ENCODE results near the gene HMGCS1. TPM values are rescaled to one million over a fixed set of nuclear protein-coding genes. Genes with fewer than 3 reads are reported as not detected.

The HMGCS1 gene
- polyA plus RNA-seq, 1 donor from 2014 or later = 498 TPM

DNA sequence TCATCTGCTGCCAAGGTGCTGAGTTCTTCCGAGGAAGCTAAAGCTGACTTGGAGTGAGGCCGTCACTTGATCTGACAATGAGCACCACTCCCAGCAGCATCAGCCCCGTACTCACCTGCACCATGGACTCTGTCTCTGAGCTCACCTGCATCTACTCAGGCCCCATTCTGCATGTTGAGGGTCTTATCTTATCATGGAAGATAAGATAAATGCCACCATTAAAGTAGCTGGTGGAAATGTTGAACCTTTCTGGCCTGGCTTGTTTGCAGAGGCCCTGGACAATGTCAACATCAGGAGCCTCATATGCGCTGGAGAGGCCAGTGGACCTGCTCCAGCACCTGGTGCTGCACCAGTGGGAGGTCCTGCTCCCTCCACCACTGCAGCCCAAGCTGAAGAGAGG is 35.0 kb upstream of the HMGCS1 start:
- Histone ChIP-seq H3K27ac (ENCODE audit: low read length) (no peak overlapping the region), H2AFZ (ENCODE audit: low read depth, low read length) (no peak overlapping the region), H4K20me1 (ENCODE audit: insufficient read depth) (no peaks in the 10 kb centered on the region), H3K4me3 (ENCODE audit: low read length) (no peak overlapping the region), H3K9me3 (ENCODE audit: low read length) (no peaks in the 10 kb centered on the region), H3F3A (ENCODE audit: insufficient read depth, low read length, poor library complexity, severe bottlenecking) (no peaks in the 10 kb centered on the region), H3K79me2 (replicated peaks; ENCODE audit: insufficient read depth, low read length) (no peaks in the 10 kb centered on the region), H3K36me3 (ENCODE audit: insufficient read depth, low read length) (no peaks in the 10 kb centered on the region), H3K9ac (ENCODE audit: low read length) (no peak overlapping the region), H3K27me3 (ENCODE audit: insufficient read depth, low read depth, low read length) (no peaks in the 10 kb centered on the region), H3K9me2 (ENCODE audit: insufficient read depth, low read length) (no peaks in the 10 kb centered on the region), H3K4me2 (ENCODE audit: low read length) (no peak overlapping the region)
- TF ChIP-seq MXI1 (conservative IDR thresholded peaks at IDR 0.05; ENCODE audit: poor library complexity, severe bottlenecking) (no peak), TAF1 (IDR thresholded peaks at IDR 0.05; ENCODE audit: low read depth) (no peak), POLR2AphosphoS5 (IDR thresholded peaks at IDR 0.05) (no peak)

DNA sequence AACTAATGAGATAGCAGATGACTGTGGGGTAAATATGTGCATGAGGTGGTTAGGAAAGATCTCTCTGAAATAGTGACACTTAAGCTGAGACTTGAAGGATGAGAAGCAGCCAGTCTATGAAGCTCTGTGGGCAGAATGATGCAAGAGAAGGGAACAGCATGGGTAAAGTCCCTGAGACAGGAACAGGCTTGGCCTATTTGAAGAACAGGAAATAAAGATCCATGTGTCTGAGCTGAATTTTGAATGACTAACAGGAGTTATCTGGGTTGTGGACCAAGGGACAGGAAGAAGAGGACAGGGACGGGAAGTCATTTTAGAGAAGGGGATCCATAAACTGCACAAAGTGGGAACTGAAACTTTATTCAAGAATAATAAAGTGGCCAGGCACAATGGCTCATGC is 25.6 kb upstream of the HMGCS1 start:
- Histone ChIP-seq H3K27me3 (ENCODE audit: insufficient read depth, low read depth, low read length) (no peaks in the 10 kb centered on the region), H3K79me2 (replicated peaks; ENCODE audit: insufficient read depth, low read length) (no peaks in the 10 kb centered on the region), H3K9me3 (ENCODE audit: low read length) (no peaks in the 10 kb centered on the region), H4K20me1 (ENCODE audit: insufficient read depth) (no peaks in the 10 kb centered on the region), H3F3A (ENCODE audit: insufficient read depth, low read length, poor library complexity, severe bottlenecking) (no peaks in the 10 kb centered on the region), H3K4me2 (ENCODE audit: low read length) (no peak overlapping the region), H3K36me3 (ENCODE audit: insufficient read depth, low read length) (no peaks in the 10 kb centered on the region), H3K27ac (ENCODE audit: low read length) (no peak overlapping the region), H3K9me2 (ENCODE audit: insufficient read depth, low read length) (no peaks in the 10 kb centered on the region), H2AFZ (ENCODE audit: low read depth, low read length) (no peak overlapping the region), H3K9ac (ENCODE audit: low read length) (no peak overlapping the region), H3K4me3 (ENCODE audit: low read length) (no peak overlapping the region)
- TF ChIP-seq SMC3 (conservative IDR thresholded peaks at IDR 0.05; ENCODE audit: poor library complexity) = no peak

DNA sequence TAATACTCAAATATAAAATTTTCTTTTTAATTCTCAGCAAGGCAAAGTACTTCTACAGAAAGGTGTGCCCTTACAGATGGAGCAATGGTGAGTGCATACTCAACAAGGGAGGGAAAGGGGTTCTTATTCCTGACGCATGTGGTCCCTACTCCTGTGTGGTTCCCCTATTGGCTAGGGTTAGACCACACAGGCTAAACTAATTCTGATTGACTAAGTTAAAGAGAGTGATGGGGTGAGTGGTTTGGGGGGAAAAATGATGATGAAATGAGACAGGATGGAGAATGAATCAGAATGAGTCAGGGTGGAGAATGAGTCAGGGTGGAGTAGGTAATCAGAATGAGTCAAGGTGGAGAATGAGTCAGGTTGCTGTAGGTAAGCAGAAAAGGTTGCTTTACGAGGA is 22.9 kb upstream of the HMGCS1 start:
- no peak overlapping the region for H3K4me3 ChIP-seq (ENCODE audit: low read length)
- no peak overlapping the region for H3K9ac ChIP-seq (ENCODE audit: low read length)

DNA sequence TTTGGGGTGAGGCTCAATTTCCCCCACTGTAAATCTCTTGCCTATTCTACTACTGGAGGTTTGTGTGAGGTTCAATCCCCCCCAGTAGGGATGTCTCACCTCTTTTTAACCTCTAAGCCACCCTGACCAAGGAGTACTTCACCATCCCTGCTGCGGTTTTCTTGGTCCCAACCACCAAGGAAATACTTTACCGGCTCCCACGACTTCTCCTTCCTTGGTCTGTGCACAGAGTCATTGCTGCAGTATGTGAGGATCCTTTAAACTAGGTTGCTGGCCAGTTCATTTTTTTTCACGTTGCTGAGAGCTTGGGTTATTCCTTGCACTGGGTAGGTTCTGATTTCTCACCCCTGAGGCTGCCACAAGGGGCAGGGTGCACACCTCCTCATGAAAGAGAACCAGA is 22.5 kb upstream of the HMGCS1 start:
- Histone ChIP-seq H3K27me3 (ENCODE audit: insufficient read depth, low read depth, low read length) (no peaks in the 10 kb centered on the region), H3K4me2 (ENCODE audit: low read length) (no peak overlapping the region), H4K20me1 (ENCODE audit: insufficient read depth) (no peaks in the 10 kb centered on the region), H2AFZ (ENCODE audit: low read depth, low read length) (no peak overlapping the region), H3K4me3 (ENCODE audit: low read length) (no peak overlapping the region), H3K36me3 (ENCODE audit: insufficient read depth, low read length) (no peaks in the 10 kb centered on the region), H3K9ac (ENCODE audit: low read length) (no peak overlapping the region), H3K79me2 (replicated peaks; ENCODE audit: insufficient read depth, low read length) (no peaks in the 10 kb centered on the region), H3F3A (ENCODE audit: insufficient read depth, low read length, poor library complexity, severe bottlenecking) (no peaks in the 10 kb centered on the region), H3K27ac (ENCODE audit: low read length) (no peak overlapping the region), H3K9me3 (ENCODE audit: low read length) (no peaks in the 10 kb centered on the region), H3K9me2 (ENCODE audit: insufficient read depth, low read length) (no peaks in the 10 kb centered on the region)
- no peak for TF ChIP-seq EP300 (conservative IDR thresholded peaks at IDR 0.05; ENCODE audit: poor library complexity, severe bottlenecking)
- TF ChIP-seq, protein P1, sequence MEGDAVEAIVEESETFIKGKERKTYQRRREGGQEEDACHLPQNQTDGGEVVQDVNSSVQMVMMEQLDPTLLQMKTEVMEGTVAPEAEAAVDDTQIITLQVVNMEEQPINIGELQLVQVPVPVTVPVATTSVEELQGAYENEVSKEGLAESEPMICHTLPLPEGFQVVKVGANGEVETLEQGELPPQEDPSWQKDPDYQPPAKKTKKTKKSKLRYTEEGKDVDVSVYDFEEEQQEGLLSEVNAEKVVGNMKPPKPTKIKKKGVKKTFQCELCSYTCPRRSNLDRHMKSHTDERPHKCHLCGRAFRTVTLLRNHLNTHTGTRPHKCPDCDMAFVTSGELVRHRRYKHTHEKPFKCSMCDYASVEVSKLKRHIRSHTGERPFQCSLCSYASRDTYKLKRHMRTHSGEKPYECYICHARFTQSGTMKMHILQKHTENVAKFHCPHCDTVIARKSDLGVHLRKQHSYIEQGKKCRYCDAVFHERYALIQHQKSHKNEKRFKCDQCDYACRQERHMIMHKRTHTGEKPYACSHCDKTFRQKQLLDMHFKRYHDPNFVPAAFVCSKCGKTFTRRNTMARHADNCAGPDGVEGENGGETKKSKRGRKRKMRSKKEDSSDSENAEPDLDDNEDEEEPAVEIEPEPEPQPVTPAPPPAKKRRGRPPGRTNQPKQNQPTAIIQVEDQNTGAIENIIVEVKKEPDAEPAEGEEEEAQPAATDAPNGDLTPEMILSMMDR (IDR thresholded peaks at IDR 0.05; ENCODE audit: poor library complexity, severe bottlenecking) = no peak
- no peak for TF ChIP-seq EZH2 (IDR thresholded peaks at IDR 0.05; ENCODE audit: borderline replicate concordance, insufficient read depth, low read length, poor library complexity, severe bottlenecking)
- no peak for TF ChIP-seq POLR2AphosphoS5 (IDR thresholded peaks at IDR 0.05)
- TF ChIP-seq RAD21 (conservative IDR thresholded peaks at IDR 0.05) = no peak
- no peak for TF ChIP-seq SMC3 (conservative IDR thresholded peaks at IDR 0.05; ENCODE audit: poor library complexity)
- no peak for TF ChIP-seq MXI1 (conservative IDR thresholded peaks at IDR 0.05; ENCODE audit: poor library complexity, severe bottlenecking)

More for the DNA sequence above, 22.9 kb upstream of the HMGCS1 start:
- H3K36me3 ChIP-seq (ENCODE audit: insufficient read depth, low read length) = no peaks in the 10 kb centered on the region
- no peaks in the 10 kb centered on the region for H3K9me2 ChIP-seq (ENCODE audit: insufficient read depth, low read length)
- no peaks in the 10 kb centered on the region for H4K20me1 ChIP-seq (ENCODE audit: insufficient read depth)
- H3K79me2 ChIP-seq (replicated peaks; ENCODE audit: insufficient read depth, low read length) = no peaks in the 10 kb centered on the region
- H3K9me3 ChIP-seq (ENCODE audit: low read length) = no peaks in the 10 kb centered on the region
- H3F3A ChIP-seq (ENCODE audit: insufficient read depth, low read length, poor library complexity, severe bottlenecking) = no peaks in the 10 kb centered on the region
- TF ChIP-seq, protein P2, sequence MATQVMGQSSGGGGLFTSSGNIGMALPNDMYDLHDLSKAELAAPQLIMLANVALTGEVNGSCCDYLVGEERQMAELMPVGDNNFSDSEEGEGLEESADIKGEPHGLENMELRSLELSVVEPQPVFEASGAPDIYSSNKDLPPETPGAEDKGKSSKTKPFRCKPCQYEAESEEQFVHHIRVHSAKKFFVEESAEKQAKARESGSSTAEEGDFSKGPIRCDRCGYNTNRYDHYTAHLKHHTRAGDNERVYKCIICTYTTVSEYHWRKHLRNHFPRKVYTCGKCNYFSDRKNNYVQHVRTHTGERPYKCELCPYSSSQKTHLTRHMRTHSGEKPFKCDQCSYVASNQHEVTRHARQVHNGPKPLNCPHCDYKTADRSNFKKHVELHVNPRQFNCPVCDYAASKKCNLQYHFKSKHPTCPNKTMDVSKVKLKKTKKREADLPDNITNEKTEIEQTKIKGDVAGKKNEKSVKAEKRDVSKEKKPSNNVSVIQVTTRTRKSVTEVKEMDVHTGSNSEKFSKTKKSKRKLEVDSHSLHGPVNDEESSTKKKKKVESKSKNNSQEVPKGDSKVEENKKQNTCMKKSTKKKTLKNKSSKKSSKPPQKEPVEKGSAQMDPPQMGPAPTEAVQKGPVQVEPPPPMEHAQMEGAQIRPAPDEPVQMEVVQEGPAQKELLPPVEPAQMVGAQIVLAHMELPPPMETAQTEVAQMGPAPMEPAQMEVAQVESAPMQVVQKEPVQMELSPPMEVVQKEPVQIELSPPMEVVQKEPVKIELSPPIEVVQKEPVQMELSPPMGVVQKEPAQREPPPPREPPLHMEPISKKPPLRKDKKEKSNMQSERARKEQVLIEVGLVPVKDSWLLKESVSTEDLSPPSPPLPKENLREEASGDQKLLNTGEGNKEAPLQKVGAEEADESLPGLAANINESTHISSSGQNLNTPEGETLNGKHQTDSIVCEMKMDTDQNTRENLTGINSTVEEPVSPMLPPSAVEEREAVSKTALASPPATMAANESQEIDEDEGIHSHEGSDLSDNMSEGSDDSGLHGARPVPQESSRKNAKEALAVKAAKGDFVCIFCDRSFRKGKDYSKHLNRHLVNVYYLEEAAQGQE (IDR thresholded peaks at IDR 0.05; ENCODE audit: borderline replicate concordance) = no peak
- no peak overlapping the region for H2AFZ ChIP-seq (ENCODE audit: low read depth, low read length)
- H3K4me2 ChIP-seq (ENCODE audit: low read length) = no peak overlapping the region
- H3K27me3 ChIP-seq (ENCODE audit: insufficient read depth, low read depth, low read length) = no peaks in the 10 kb centered on the region
- no peak overlapping the region for H3K27ac ChIP-seq (ENCODE audit: low read length)

All from neural cell (in vitro differentiated cells).